VCaP (cell line): ENCODE results near the gene IL17RB.

Experiments used
- H3K27ac ChIP-seq: fragments of 450-650 bp; 2 replicates; pipeline ENCODE4 v1.5.1; 2017
- CTCF ChIP-seq: fragments of 450-650 bp; conservative IDR thresholded peaks from 2 replicates; pipeline ENCODE4 v1.5.1; 2017; ENCODE audit warnings: mild to moderate bottlenecking, moderate library complexity

Gene IL17RB

GRCh38 chr3:53808496-53808895 is 37.9 kb upstream of the IL17RB start:
- TF ChIP-seq CTCF: no peak
- no peak overlapping the region for H3K27ac ChIP-seq

- no peak overlapping the region for H3K27ac ChIP-seq
- no peak for TF ChIP-seq CTCF
Observed at GRCh38 chr3:53809267-53809666, 37.1 kb upstream of the IL17RB start.

GRCh38 chr3:53809764-53810400 is 36.5 kb upstream of the IL17RB start:
- no peak overlapping the region for H3K27ac ChIP-seq
- TF ChIP-seq CTCF: no peak

- H3K27ac ChIP-seq: no peak overlapping the region
- no peak for TF ChIP-seq CTCF
Observed at GRCh38 chr3:53811143-53811927, 35.0 kb upstream of the IL17RB start.

- no peak overlapping the region for H3K27ac ChIP-seq
- no peak; the same call in 1 of the 2 replicates for TF ChIP-seq CTCF
Observed at GRCh38 chr3:53812434-53812833, 33.9 kb upstream of the IL17RB start.

GRCh38 chr3:53813229-53813628 is 33.1 kb upstream of the IL17RB start:
- TF ChIP-seq CTCF: no peak
- H3K27ac ChIP-seq: no peak overlapping the region

GRCh38 chr3:53813876-53814275 is 32.5 kb upstream of the IL17RB start:
- no peak overlapping the region for H3K27ac ChIP-seq
- TF ChIP-seq CTCF: no peak
